Heart left ventricle (tissue), 13 donors: ENCODE results near the gene ARHGEF17.

Experiments
- POLR2A ChIP-seq, 2 donors: fragments of 450-650 bp; IDR thresholded peaks; one replicate each; pipeline ENCODE4 v1.6.1; 2017; ENCODE audit warnings: antibody characterized with exemption in 2 of 2, mild to moderate bottlenecking in 2 of 2, moderate library complexity in 2 of 2
- TF ChIP-seq, protein P1 (sequence below), 12 donors: fragments of 200-600 bp; sonication (generic) in 4 of 12; IDR thresholded peaks; one replicate each; pipeline versions ENCODE4 v1.5.0 to v1.8.0; 2018 to 2022; ENCODE audit warnings: antibody characterized with exemption in 12 of 12, mild to moderate bottlenecking in 5 of 12
- donor health status: ischemic (EF 13 %, LVEDD 7.1; RV severe dilation, severe dysfunction).
- donor health status: DM: no; HTN: yes; CAD: no.
- donor health status: DM: no; HTN: no; CAD: no.
- donor health status: ischemic (EF 25% LVEDD 6.9; RV normal size, moderate dysfunction).
- donor health status: ischemic (EF 25% LVEDD 5.7; RV mildly dilated, moderate dysfunction).
- donor health status: ischemic (EF 35%, LVEDD 5.7; RV mildly dilated, moderate dysfunction).
- donor health status: nonischemic (EF 11% LVEDD 7.7; RV severe dilation, severe dysfunction).
- donor health status: DM: yes; HTN: yes; CAD: no.
- donor health status: PGD.
- donor health status: ischemic (EF 29% LVEDD 5.4; RV normal size, mild dysfunction).
- donor health status: nonischemic (EF 23%, LVEDD 6.1; RV moderate dilation, normal function).

GRCh38 chr11:73293356-73293936, 14.6 kb upstream of the ARHGEF17 start:
- TF ChIP-seq, protein P1, sequence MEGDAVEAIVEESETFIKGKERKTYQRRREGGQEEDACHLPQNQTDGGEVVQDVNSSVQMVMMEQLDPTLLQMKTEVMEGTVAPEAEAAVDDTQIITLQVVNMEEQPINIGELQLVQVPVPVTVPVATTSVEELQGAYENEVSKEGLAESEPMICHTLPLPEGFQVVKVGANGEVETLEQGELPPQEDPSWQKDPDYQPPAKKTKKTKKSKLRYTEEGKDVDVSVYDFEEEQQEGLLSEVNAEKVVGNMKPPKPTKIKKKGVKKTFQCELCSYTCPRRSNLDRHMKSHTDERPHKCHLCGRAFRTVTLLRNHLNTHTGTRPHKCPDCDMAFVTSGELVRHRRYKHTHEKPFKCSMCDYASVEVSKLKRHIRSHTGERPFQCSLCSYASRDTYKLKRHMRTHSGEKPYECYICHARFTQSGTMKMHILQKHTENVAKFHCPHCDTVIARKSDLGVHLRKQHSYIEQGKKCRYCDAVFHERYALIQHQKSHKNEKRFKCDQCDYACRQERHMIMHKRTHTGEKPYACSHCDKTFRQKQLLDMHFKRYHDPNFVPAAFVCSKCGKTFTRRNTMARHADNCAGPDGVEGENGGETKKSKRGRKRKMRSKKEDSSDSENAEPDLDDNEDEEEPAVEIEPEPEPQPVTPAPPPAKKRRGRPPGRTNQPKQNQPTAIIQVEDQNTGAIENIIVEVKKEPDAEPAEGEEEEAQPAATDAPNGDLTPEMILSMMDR (IDR thresholded peaks at IDR 0.05): no peak
- no peak for TF ChIP-seq POLR2A (IDR thresholded peaks at IDR 0.05)
